Neural cell (in vitro differentiated cells): Measurements from ENCODE around the gene LILRB3.

ENCODE experiments used
- POLR2AphosphoS5 ChIP-seq: IDR thresholded peaks from 2 replicates; pipeline ENCODE4 v1.6.1; 2012
- TF ChIP-seq, protein P1 (sequence below): fragments of 450-650 bp; IDR thresholded peaks from 2 replicates; pipeline ENCODE4 v1.5.1; 2014; ENCODE audit warnings: antibody characterized with exemption, mild to moderate bottlenecking, moderate library complexity; ENCODE audit not compliant: poor library complexity, severe bottlenecking

DNA sequence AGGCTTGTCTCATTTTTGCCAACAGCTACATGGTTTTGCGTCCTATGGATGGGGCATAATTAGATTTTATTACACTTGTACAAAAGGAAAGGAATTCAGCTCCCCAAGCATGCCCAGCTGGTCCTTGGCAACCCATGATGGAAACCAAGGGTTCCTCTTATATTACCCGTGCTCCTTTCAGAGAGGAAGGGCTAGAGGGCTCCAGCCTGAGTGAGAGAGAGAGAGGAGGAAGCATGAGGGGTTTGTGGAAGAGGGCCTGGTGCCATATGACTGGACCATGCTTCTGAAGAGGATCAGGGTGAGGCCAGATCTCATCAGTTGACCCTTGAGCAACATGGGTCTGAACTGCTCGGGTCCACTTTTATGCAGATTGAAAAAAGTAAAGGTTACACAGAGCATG lies 25.7 kb downstream of the LILRB3 start:
- TF ChIP-seq, protein P1, sequence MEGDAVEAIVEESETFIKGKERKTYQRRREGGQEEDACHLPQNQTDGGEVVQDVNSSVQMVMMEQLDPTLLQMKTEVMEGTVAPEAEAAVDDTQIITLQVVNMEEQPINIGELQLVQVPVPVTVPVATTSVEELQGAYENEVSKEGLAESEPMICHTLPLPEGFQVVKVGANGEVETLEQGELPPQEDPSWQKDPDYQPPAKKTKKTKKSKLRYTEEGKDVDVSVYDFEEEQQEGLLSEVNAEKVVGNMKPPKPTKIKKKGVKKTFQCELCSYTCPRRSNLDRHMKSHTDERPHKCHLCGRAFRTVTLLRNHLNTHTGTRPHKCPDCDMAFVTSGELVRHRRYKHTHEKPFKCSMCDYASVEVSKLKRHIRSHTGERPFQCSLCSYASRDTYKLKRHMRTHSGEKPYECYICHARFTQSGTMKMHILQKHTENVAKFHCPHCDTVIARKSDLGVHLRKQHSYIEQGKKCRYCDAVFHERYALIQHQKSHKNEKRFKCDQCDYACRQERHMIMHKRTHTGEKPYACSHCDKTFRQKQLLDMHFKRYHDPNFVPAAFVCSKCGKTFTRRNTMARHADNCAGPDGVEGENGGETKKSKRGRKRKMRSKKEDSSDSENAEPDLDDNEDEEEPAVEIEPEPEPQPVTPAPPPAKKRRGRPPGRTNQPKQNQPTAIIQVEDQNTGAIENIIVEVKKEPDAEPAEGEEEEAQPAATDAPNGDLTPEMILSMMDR, result no peak
- TF ChIP-seq POLR2AphosphoS5, result no peak
